ENCODE data around the gene ATP5F1A.

Gene ATP5F1A

DNA sequence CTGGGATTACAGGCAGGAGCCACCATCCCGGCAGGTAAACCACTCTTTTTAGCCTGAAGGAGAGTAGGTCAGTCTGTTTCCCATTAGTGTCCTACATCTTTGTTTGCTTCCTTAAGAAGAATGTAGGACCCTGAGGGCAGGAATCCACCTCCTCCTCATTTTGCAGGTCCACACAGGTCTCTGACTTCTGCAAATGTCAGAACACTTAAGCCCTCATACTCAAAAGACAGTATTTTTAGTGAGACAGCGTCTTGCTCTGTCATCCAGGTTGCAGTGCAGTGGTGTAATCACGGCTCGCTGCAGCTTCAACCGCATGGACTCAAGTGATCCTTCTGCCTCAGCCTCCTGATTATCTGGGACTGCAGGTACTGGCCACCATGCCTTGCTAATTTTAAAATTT lies 35.3 kb downstream of the ATP5F1A start:
- no peaks in the 10 kb centered on the region for H3K9me3 ChIP-seq (ENCODE audit: low read length)
- no peaks in the 10 kb centered on the region for H3K36me3 ChIP-seq (ENCODE audit: insufficient read depth, low read length)
- no peaks in the 10 kb centered on the region for H3K9me2 ChIP-seq (ENCODE audit: low read depth, low read length)
- H3K27me3 ChIP-seq (ENCODE audit: insufficient read depth, low read length) = no peaks in the 10 kb centered on the region
- no peak overlapping the region for H2AFZ ChIP-seq (ENCODE audit: low read length)
- peaks cover 6% of the 10 kb centered on the region for H3K4me1 ChIP-seq (ENCODE audit: insufficient read depth, low read length, severe bottlenecking)
- H3K27ac ChIP-seq (ENCODE audit: low read depth, low read length, poor library complexity, severe bottlenecking) = no peak overlapping the region
- no peak overlapping the region for H3K4me3 ChIP-seq (ENCODE audit: low read depth, low read length, poor library complexity, severe bottlenecking)
- H3K79me2 ChIP-seq (ENCODE audit: insufficient read depth, low read length) = no peaks in the 10 kb centered on the region
- no peaks in the 10 kb centered on the region for H3F3A ChIP-seq (ENCODE audit: insufficient read depth, low read length)
- H3K4me2 ChIP-seq (ENCODE audit: low read length) = no peak overlapping the region
- H4K20me1 ChIP-seq (ENCODE audit: insufficient read depth, low read length) = no peaks in the 10 kb centered on the region
- no peak overlapping the region for H3K9ac ChIP-seq (ENCODE audit: low read length)
- no peak for TF ChIP-seq EZH2 (IDR thresholded peaks at IDR 0.05; ENCODE audit: borderline replicate concordance, low read length)
- TF ChIP-seq, protein P1, sequence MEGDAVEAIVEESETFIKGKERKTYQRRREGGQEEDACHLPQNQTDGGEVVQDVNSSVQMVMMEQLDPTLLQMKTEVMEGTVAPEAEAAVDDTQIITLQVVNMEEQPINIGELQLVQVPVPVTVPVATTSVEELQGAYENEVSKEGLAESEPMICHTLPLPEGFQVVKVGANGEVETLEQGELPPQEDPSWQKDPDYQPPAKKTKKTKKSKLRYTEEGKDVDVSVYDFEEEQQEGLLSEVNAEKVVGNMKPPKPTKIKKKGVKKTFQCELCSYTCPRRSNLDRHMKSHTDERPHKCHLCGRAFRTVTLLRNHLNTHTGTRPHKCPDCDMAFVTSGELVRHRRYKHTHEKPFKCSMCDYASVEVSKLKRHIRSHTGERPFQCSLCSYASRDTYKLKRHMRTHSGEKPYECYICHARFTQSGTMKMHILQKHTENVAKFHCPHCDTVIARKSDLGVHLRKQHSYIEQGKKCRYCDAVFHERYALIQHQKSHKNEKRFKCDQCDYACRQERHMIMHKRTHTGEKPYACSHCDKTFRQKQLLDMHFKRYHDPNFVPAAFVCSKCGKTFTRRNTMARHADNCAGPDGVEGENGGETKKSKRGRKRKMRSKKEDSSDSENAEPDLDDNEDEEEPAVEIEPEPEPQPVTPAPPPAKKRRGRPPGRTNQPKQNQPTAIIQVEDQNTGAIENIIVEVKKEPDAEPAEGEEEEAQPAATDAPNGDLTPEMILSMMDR (IDR thresholded peaks at IDR 0.05; ENCODE audit: low read length) = no peak

DNA sequence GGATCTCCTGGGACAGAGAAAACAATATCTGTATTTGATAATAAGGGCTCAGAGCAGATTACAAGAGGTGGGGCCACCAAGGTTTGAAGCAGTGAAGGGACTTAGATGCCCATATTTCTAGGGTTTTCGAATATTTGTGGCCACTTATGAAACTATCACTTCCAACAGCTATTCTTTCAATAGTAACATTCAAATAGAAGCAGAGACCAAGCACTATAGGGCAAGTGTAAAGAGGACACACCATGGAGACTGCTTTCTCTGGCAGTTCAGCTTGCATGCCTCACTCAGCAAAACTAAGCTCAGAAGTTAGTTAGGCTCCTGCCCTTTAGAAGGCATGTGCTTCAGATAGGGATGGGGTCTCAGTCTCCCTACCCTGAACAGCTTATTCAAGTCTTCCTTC lies 36.3 kb downstream of the ATP5F1A start:
- no peak overlapping the region for H3K27ac ChIP-seq (ENCODE audit: low read depth, low read length, poor library complexity, severe bottlenecking)
- no peaks in the 10 kb centered on the region for H3K36me3 ChIP-seq (ENCODE audit: insufficient read depth, low read length)
- H2AFZ ChIP-seq (ENCODE audit: low read length) = no peak overlapping the region
- H3K79me2 ChIP-seq (ENCODE audit: insufficient read depth, low read length) = no peaks in the 10 kb centered on the region
- no peak overlapping the region for H3K4me2 ChIP-seq (ENCODE audit: low read length)
- no peak overlapping the region for H3K4me3 ChIP-seq (ENCODE audit: low read depth, low read length, poor library complexity, severe bottlenecking)
- no peaks in the 10 kb centered on the region for H3K4me1 ChIP-seq (ENCODE audit: insufficient read depth, low read length, severe bottlenecking)
- no peaks in the 10 kb centered on the region for H3K9me2 ChIP-seq (ENCODE audit: low read depth, low read length)
- no peaks in the 10 kb centered on the region for H3F3A ChIP-seq (ENCODE audit: insufficient read depth, low read length)
- H3K9ac ChIP-seq (ENCODE audit: low read length) = no peak overlapping the region
- no peaks in the 10 kb centered on the region for H3K27me3 ChIP-seq (ENCODE audit: insufficient read depth, low read length)
- H3K9me3 ChIP-seq (ENCODE audit: low read length) = no peaks in the 10 kb centered on the region
- TF ChIP-seq EZH2 (IDR thresholded peaks at IDR 0.05; ENCODE audit: borderline replicate concordance, low read length) = no peak
- TF ChIP-seq, protein P1 (IDR thresholded peaks at IDR 0.05; ENCODE audit: low read length) = no peak
- H4K20me1 ChIP-seq (ENCODE audit: insufficient read depth, low read length) = no peaks in the 10 kb centered on the region

DNA sequence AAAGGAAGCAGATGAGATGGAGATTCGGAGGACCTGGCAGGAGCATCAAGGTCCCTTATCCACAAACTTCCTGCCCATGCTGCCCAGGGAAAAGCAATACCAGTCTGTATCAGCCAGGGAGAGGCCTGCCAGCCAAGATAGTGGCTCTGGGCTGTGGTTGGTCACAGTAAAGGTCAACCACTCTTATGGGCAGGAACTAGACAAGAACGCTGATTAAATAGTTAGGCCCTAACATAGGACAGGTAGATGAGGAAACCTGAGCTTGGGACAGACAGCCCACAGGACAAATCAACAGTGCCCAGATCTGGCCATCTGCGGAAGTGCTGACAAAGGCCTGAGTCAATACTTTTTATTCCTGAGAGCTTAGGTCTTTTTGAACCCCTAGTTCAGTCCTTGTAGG lies 36.7 kb downstream of the ATP5F1A start:
- H3K36me3 ChIP-seq (ENCODE audit: insufficient read depth, low read length) = no peaks in the 10 kb centered on the region
- no peak overlapping the region for H3K9ac ChIP-seq (ENCODE audit: low read length)
- no peak overlapping the region for H3K27ac ChIP-seq (ENCODE audit: low read depth, low read length, poor library complexity, severe bottlenecking)
- no peaks in the 10 kb centered on the region for H3K9me2 ChIP-seq (ENCODE audit: low read depth, low read length)
- TF ChIP-seq, protein P1 (IDR thresholded peaks at IDR 0.05; ENCODE audit: low read length) = no peak
- no peak for TF ChIP-seq EZH2 (IDR thresholded peaks at IDR 0.05; ENCODE audit: borderline replicate concordance, low read length)
- H3F3A ChIP-seq (ENCODE audit: insufficient read depth, low read length) = no peaks in the 10 kb centered on the region
- no peaks in the 10 kb centered on the region for H3K27me3 ChIP-seq (ENCODE audit: insufficient read depth, low read length)
- H3K4me1 ChIP-seq (ENCODE audit: insufficient read depth, low read length, severe bottlenecking) = no peaks in the 10 kb centered on the region
- H3K79me2 ChIP-seq (ENCODE audit: insufficient read depth, low read length) = no peaks in the 10 kb centered on the region
- H4K20me1 ChIP-seq (ENCODE audit: insufficient read depth, low read length) = no peaks in the 10 kb centered on the region
- no peak overlapping the region for H3K4me3 ChIP-seq (ENCODE audit: low read depth, low read length, poor library complexity, severe bottlenecking)
- H3K4me2 ChIP-seq (ENCODE audit: low read length) = no peak overlapping the region
- no peaks in the 10 kb centered on the region for H3K9me3 ChIP-seq (ENCODE audit: low read length)
- H2AFZ ChIP-seq (ENCODE audit: low read length) = no peak overlapping the region
